Hepatic stellate cell (primary cell): ENCODE data around the gene AIFM1.

ENCODE experiments used
- DNase-seq: peaks from one replicate; pipeline ENCODE4 v3.0.0; 2011; ENCODE audit warnings: low spot score

AIFM1 gene

DNA sequence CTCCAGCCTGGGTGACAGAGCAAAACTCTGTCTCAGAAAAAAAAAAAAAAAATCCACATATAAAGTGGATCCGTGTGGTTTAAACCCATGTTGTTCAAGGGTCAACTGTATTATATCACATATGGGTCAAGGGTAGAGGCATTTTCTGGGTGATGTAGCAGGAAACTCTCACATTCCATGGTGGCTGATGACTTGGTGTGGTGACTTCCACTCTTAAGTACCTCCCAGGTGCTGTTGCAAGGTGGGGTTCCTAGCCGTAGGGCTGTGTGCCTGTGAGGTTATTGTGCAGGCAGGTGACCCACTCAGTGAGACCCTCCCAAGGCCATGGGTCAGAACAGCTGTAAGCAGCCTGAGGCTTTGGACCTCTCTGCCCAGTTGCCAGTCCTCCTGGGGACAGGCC, 72.4 kb downstream of the AIFM1 start:
- no peak for DNase-seq

GRCh38 chrX:130091980-130092522, 73.6 kb downstream of the AIFM1 start:
- no peak for DNase-seq

DNA sequence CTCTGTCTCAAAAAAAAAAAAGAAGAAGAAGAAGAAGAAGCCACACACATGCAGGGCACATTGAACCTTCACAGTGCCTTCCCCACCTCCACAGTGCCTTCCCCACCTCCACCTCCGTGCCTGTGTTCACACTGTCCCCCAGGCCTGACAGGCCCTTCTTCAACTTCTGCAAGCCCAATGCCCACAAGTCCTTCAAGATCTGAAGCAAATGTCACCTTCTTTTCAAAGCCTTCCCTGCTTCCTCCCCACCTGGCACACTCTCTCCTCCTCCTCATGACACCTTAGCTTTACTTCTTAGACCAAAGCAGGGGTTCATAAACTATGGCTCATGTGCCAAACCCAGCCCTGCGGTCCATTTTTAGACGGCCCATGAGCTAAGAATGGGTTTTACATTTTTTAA, 75.3 kb downstream of the AIFM1 start:
- no peak for DNase-seq

DNA sequence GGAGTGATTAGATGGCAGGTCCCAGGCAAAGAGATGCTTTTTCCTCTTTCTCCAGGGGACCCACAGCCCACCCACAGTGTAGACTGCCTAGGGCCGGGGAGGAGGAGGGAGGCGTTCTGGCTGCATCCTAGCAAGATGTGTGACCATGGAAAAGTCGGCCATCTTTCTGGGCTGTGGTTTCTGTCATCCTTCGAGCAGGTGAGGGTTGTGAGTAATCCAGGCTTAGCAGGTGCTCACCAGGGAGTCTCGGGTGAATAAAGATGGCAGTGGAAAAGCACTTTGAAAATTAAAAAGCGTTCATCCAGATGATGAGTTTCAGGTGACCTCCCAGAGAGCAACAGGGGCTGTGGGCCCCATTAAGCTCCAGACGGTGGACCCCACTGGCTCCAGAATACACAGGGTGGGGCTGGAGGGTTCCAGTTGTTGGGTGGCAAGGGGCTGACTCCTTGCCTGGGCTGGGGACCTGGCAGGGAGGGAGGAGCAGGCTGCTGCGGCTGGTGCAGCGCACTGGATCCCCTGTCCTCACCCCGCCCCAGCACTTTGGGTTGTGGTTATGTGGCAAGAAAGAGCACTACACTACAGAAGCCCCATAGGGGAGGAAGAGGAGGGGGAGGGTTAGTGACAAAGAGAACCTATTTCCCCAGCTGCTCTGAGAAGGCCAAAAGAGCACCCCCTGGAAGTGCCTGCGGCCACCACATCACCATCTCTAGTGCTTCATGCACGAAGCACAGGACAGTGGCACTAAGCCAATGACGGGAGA, 79.0 kb downstream of the AIFM1 start:
- no peak for DNase-seq

GRCh38 chrX:130085551-130086446, 79.8 kb downstream of the AIFM1 start:
- no peak for DNase-seq

GRCh38 chrX:130084631-130085237, 80.9 kb downstream of the AIFM1 start:
- no peak for DNase-seq

- DNase-seq, result no peak
These were observed 81.8 kb downstream of the AIFM1 start for GRCh38 chrX:130083656-130084382.

DNA sequence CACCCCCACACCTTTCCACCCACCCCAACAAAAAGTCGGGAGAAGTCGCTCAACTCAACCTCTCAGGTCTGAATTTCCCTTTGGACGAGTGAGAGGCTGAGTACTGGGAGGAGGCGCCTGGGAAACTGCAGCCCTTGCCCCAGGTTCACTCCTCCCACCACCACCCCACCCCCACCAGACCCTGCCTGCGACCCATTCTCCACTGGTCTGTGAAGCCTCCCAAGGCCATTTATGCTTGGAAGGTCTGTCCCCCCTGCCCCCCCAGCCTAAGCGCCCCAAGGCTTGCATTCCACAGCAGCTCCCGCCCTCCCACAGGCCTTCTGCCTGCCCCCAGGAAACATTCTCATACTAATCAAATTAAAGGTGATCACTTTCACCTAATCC, 82.5 kb downstream of the AIFM1 start:
- no peak for DNase-seq

DNA sequence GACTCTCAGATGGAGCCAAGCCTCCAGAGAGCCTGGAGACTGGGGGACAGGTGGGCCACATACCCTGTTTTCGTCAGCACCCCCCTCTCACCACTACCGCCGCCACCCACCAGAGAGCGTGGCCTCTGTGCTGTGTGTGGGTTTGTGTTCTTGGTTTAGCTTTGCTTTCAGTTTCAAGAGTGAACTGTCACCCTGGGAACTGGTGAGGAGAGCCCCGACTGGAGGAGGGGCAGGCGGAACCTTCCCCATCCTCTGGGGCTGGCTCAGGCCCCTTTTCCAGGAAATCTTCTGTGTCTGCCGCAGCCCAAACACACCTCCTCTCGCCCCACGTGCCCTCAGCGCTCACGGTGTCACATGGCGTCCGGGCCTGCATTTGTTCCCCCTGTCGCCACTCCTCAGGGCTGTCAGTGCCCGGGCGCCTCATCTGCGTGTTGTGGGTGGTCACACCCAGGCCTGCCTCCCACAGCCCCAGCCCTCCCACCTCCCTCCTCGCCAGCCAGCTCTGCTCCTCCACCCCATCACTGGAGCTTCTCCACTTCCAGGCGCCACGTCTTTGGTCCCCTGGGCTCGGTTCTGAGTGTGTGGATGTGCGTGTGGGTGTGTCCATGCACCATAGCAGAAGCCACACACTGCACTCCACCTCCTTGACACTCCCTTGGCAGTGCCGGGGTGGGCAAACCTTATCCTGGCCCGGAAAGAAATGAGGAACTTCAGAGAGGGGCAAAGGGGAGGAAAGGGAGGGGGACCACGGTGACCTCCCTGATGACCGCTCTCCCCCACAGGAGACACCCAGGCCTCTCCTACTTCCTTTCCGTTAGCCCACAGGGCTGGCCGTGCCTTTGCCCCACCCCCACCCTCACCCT, 83.2 kb downstream of the AIFM1 start:
- peak; percentile 59 for DNase-seq

DNA sequence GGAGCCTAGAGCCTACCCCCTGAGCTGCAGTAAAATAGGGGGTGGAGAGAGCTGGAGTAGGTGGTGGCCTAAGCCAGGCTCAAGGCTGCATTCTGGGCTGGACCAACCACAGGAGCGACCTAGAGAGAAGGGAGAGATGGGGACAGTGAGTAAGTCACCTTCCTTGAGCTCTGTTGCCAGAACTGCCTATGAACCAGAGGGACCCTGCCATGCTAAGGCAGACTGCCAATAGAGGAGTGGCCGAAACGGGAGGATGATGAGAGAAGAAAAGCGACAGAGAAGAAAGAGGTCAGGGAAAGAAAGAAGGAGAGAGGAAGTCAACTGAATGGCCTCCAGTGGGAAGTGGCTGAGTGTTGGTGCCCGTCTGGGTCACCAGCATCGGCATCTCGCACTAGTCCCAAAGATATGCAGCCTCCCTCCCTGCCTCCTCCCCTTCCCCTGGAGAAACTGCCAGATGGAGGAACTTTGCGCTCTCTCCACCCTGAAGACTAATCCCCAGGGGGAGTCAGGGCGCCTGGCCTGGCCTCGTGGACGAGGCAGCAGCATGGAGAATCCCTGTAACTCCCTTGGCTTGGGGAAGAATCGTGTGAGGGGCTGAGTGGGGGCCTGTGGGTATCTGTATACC, 84.1 kb downstream of the AIFM1 start:
- DNase-seq, result peak; percentile 48

DNA sequence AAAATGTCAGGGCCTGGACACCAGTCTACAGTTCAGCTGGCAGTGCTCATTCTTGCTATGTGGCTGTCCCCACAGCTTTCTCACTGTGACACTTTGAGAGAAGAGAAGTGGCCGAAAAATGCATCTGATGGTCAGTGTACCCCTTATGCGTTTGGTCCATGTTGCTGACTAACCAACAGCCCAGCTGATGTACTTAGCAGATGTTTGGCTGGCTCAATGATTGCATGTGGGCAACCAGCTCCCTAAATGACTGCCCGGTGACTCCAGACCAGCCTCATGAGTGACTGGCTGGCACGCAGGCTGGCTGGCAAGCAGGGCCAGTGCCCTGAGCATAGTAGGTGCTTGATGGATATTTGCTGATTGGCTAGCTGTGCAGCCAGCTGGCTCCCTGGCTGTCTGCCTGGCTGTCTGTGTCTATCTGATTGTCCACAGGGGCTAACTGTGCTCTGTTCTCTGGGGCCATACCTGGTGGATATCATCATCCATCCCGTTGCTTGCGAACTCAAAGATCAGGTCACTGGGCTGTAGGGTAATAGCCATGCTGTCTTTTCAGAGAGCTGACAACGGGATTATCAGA, 84.8 kb downstream of the AIFM1 start:
- DNase-seq, result no peak

GRCh38 chrX:130079824-130080406, 85.7 kb downstream of the AIFM1 start:
- DNase-seq, result peak; percentile 77
